K562 (cell line): Measurements from ENCODE around the gene WLS. TPM values are rescaled to one million over a fixed set of nuclear protein-coding genes. Genes with fewer than 3 reads are reported as not detected.

Source experiments
- ATAC-seq: fragments of 200-7000 bp; cut with Tn5 transposase; 3 replicates; pipeline ENCODE4 v1.9.1; 2020; ENCODE audit warnings: moderate library complexity
- BruUV-seq: library from RNA; stranded (reverse); fragments of 400-500 nt; replicated peaks from 2 replicates; lab custom pipeline; 2021; lab: Mats Ljungman, UMichigan
- CTCF ChIA-PET: fragments of 300-600 bp; formaldehyde crosslinking; extraction: SDS; loops from one replicate; lab custom pipeline; 2021; ENCODE audit warnings: low intra/inter-chr PET ratio; lab: Yijun Ruan, JAX
- POLR2A ChIA-PET: fragments of 300-600, 350-650 bp; sonication (Branson Sonifier 250); formaldehyde crosslinking; extraction: SDS; loops from one replicate; lab custom pipeline; 2021; ENCODE audit warnings: antibody characterized with exemption, inconsistent platforms; lab: Yijun Ruan, JAX
- DNase-seq, 4 experiments: peaks; one replicate each; pipeline versions ENCODE4 v3.0.0 to v3.0.0-alpha.2; 2011 to 2018; ENCODE audit warnings: low spot score in 3 of 4, mixed read lengths in 3 of 4; ENCODE audit errors: extremely low read depth in 1 of 4
- FAIRE-seq: peaks from 2 replicates; lab custom pipeline; 2011; peaks lifted over from hg19 to GRCh38; lab: Jason Lieb, UNC
- H2AFZ ChIP-seq: 2 replicates; pipeline ENCODE4 v1.6.0; 2011; ENCODE audit warnings: low read depth, low read length, control low read depth, inconsistent platforms
- H3K27ac ChIP-seq: fragments of 200-600 bp; 3 replicates; pipeline ENCODE4 v1.8.0; 2011; ENCODE audit warnings: low read depth, mild to moderate bottlenecking, control low read depth, inconsistent platforms, low read length, moderate library complexity, mixed read lengths; ENCODE audit errors: extremely low read depth
- H3K27me3 ChIP-seq, 2 experiments: fragments of 300-600 bp in 1 of 2; 2 replicates in 1 of 2; 3 replicates in 1 of 2; pipeline versions ENCODE4 v1.6.0 to v1.8.0; 2011; ENCODE audit warnings: inconsistent platforms in 2 of 2, low read length in 2 of 2, mild to moderate bottlenecking in 1 of 2, mixed read lengths in 1 of 2, moderate library complexity in 1 of 2; ENCODE audit not compliant: control insufficient read depth in 2 of 2, insufficient read depth in 2 of 2
- H3K36me3 ChIP-seq: fragments of 300-600 bp; 3 replicates; pipeline ENCODE4 v1.8.0; 2011; ENCODE audit warnings: mild to moderate bottlenecking, low read length, inconsistent platforms; ENCODE audit not compliant: control insufficient read depth, insufficient read depth
- H3K4me1 ChIP-seq, 2 experiments: fragments of 200-600 bp in 1 of 2; replicated peaks in 1 of 2; 2 replicates in 1 of 2; 3 replicates in 1 of 2; pipeline versions ENCODE4 v1.5.1 to v1.8.0; 2011; ENCODE audit warnings: inconsistent platforms in 2 of 2, low read length in 2 of 2, mild to moderate bottlenecking in 1 of 2, mixed read lengths in 1 of 2, moderate library complexity in 1 of 2; ENCODE audit not compliant: control insufficient read depth in 2 of 2, insufficient read depth in 2 of 2
- H3K4me2 ChIP-seq: 2 replicates; pipeline ENCODE4 v1.6.1; 2011; ENCODE audit warnings: low read length, control low read depth, inconsistent platforms, mixed read lengths; ENCODE audit not compliant: insufficient read depth
- H3K4me3 ChIP-seq: fragments of 200-600 bp; sonication (generic), shearing (Covaris generic); 2 replicates; pipeline ENCODE4 v1.5.1; 2016; ENCODE audit warnings: control low read depth, inconsistent platforms
- H3K79me2 ChIP-seq: fragments of 200-600 bp; 3 replicates; pipeline ENCODE4 v1.8.0; 2011; ENCODE audit warnings: low read length, inconsistent platforms; ENCODE audit not compliant: control insufficient read depth, insufficient read depth
- H3K9ac ChIP-seq, 2 experiments: 2 replicates each; pipeline versions ENCODE4 v1.6.0 to v1.6.1; 2011; ENCODE audit warnings: low read depth in 2 of 2, low read length in 2 of 2, control low read depth in 1 of 2, inconsistent platforms in 1 of 2, mild to moderate bottlenecking in 1 of 2, mixed read lengths in 1 of 2; ENCODE audit not compliant: insufficient read depth in 1 of 2
- H3K9me1 ChIP-seq: one replicate; pipeline ENCODE4 v1.6.0; 2011; ENCODE audit warnings: inconsistent platforms, mild to moderate bottlenecking, low read length, moderate library complexity; ENCODE audit not compliant: control insufficient read depth, insufficient read depth
- H3K9me3 ChIP-seq: replicated peaks from 2 replicates; pipeline ENCODE4 v1.5.1; 2011; ENCODE audit warnings: low read depth, low read length, inconsistent platforms; ENCODE audit not compliant: control insufficient read depth, insufficient read depth
- H4K20me1 ChIP-seq: replicated peaks from 2 replicates; pipeline ENCODE4 v1.6.1; 2011; ENCODE audit warnings: low read length, inconsistent platforms, mixed read lengths; ENCODE audit not compliant: control insufficient read depth, insufficient read depth
- CREM ChIP-seq: IDR thresholded peaks from 2 replicates; pipeline ENCODE4 v1.6.1; 2014; ENCODE audit warnings: antibody characterized with exemption, low read depth
- MYNN ChIP-seq, 2 experiments: sonication (generic); formaldehyde crosslinking in 1 of 2; IDR thresholded peaks; 2 replicates each; pipeline versions ENCODE4 v1.5.0 to v1.6.1; 2016 to 2020; ENCODE audit warnings: antibody characterized with exemption in 1 of 2, missing genetic modification reagents in 1 of 2
- RBM34 ChIP-seq: fragments of 200-400 bp; formaldehyde crosslinking; IDR thresholded peaks from 2 replicates; pipeline ENCODE4 v1.6.1; 2018; ENCODE audit warnings: low read length, borderline replicate concordance; ENCODE audit not compliant: insufficient read depth
- ZFP30 ChIP-seq: fragments of 250-450 bp; sonication (Bioruptor Pico); IDR thresholded peaks from 2 replicates; pipeline ENCODE4 v1.8.0; 2022; ENCODE audit warnings: moderate library complexity, mild to moderate bottlenecking, inconsistent platforms, borderline replicate concordance
- ZSCAN29 ChIP-seq: fragments of 450-650 bp; IDR thresholded peaks from 2 replicates; pipeline ENCODE4 v1.6.1; 2017
- WGBS: fragments of 100-300 bp; shearing (Covaris generic); methylation state at CpG from one replicate; pipeline ENCODE4 v1.1.6; 2016; ENCODE audit warnings: low coverage, mixed read lengths; ENCODE audit not compliant: insufficient coverage; ENCODE audit errors: missing lambda C conversion rate; 5-methylcytosine and 5-hydroxymethylcytosine counted together
- in situ Hi-C: fragments of 300-500 bp; cut with MboI; formaldehyde crosslinking; loops from 4 replicates; pipeline ENCODE4 v1.15.0; 2018; ENCODE audit warnings: inconsistent platforms, mixed read lengths
- intact Hi-C: fragments of 100-400 bp; cut with micrococcal nuclease; formaldehyde crosslinking; loops from 2 replicates; pipeline ENCODE4 v1.14.2; 2022
- polyA plus RNA-seq, 8 experiments: library from polyadenylated mRNA; depleted of rRNA in 4 of 8; stranded (reverse) in 5 of 8; unstranded in 3 of 8; fragments of >200 nt; fragmentation: Nextera tagmentation in 2 of 8; fragmentation: Illumina TruSeq in 1 of 8; extraction: Ambion mirVana in 2 of 8; extraction: Trizol in 1 of 8; gene quantifications; 2 replicates each; pipeline versions ENCODE4 v1.2.1 to v1.2.3, GENCODE V29; 2011 to 2014; ENCODE audit warnings: inconsistent platforms in 1 of 8, missing spikeins in 1 of 8
- total RNA-seq, 7 experiments: library from RNA; depleted of rRNA in 6 of 7; stranded (reverse); fragments of >200 nt in 6 of 7; fragmentation: Illumina TruSeq in 2 of 7; extraction: Trizol in 2 of 7; gene quantifications; 2 replicates each; pipeline versions ENCODE4 v1.2.1 to v1.2.3, GENCODE V29; 2011 to 2021; ENCODE audit warnings: low replicate concordance in 1 of 7
- TF ChIP-seq, protein P1 (sequence below), 2 experiments: fragments of 450-650 bp in 1 of 2; sonication (generic) in 1 of 2; formaldehyde crosslinking in 1 of 2; IDR thresholded peaks; 2 replicates each; pipeline versions ENCODE4 v1.7.1 to v1.9.0; 2016 to 2022; ENCODE audit warnings: inconsistent platforms in 1 of 2, mild to moderate bottlenecking in 1 of 2, missing genetic modification reagents in 1 of 2

WLS gene
- total and polyA plus RNA-seq, 9 of the 15 experiments (the other 6 are each of a cell fraction or from before 2014, with no cell fraction given), result 0.47 TPM; not detected in 8

DNA sequence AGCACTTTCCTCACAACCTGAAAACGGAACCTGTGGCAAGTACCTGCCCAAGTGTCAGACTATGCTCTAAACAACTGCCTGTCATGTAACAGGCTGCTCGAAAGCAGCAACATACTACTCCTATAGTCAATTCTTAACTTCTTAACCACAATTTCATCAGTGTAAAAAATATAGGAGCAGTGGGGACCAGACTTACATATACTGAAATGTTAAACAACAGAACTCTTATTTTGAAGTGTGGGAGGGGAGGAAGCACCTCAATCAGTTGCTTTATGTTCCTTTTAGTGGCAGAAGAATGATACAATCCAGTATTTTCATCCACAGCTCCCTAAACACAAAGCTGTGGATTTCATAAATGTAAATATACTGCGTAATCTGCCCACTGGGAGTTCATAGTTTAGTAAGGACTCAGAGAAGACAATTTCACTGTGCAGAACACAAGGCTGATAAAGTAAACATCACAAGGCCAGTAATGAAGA lies 44.2 kb downstream of the WLS start:
- CTCF ChIA-PET, result no interaction called here
- DNase-seq, result no peak
- intact Hi-C loops, result no loop called here
- no peaks in the 10 kb centered on the region for H3K27me3 ChIP-seq
- no peaks in the 10 kb centered on the region for H3K9me3 ChIP-seq
- FAIRE-seq, result no peak
- no peak for ATAC-seq
- no peaks in the 10 kb centered on the region for H3K4me1 ChIP-seq
- no peaks in the 10 kb centered on the region for H3K36me3 ChIP-seq
- no peaks in the 10 kb centered on the region for H3K9me1 ChIP-seq
- no peaks in the 10 kb centered on the region for H3K79me2 ChIP-seq
- TF ChIP-seq ZSCAN29 (no peak), MYNN (IDR thresholded peaks at IDR 0.05) (peak; percentile 77), MYNN (CRISPR knock-in tag; IDR thresholded peaks at IDR 0.05) (no peak)
- TF ChIP-seq, all 486 proteins: peak for 1
- Histone ChIP-seq H3K27ac (no peak overlapping the region), H3K9ac (no peak overlapping the region), H4K20me1 (no peaks in the 10 kb centered on the region), H3K4me2 (no peak overlapping the region), H3K4me3 (no peak overlapping the region), H2AFZ (no peak overlapping the region)
- 6% methylated on average over 3 of the region's 3 CpGs for WGBS
- in situ Hi-C loops, result no loop called here
- POLR2A ChIA-PET, result no interaction called here
- BruUV-seq, result no TSS peak

DNA sequence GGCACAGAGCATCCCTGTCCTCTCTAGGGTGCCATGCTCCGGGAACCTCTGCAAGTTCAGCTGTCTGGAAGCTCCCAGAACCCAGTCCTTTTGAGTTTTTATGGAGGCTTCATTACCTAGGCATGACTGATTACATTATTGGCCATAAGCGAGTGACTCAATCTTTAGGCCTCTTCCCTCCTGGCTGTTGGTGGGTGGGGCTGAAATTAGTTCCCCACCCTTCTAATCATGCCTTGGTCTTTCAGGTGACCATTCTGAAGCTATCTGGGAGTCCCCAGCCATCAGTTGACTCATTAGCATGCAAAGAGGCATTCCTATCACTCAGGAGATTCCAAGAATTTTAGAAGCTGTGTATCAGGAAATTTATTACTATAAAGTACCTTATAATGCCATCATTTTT lies 46.6 kb downstream of the WLS start:
- no peaks in the 10 kb centered on the region for H3K9me1 ChIP-seq
- no peak for ATAC-seq

More for the DNA sequence above, 46.6 kb downstream of the WLS start:
- CTCF ChIA-PET, result no interaction called here
- no peaks in the 10 kb centered on the region for H3K79me2 ChIP-seq
- no peak overlapping the region for H3K9ac ChIP-seq
- H3K36me3 ChIP-seq, result no peaks in the 10 kb centered on the region
- H3K9me3 ChIP-seq, result no peaks in the 10 kb centered on the region
- TF ChIP-seq RBM34, result no peak
- TF ChIP-seq CREM, result no peak
- no peak for TF ChIP-seq ZFP30 (CRISPR knock-in tag)
- TF ChIP-seq, protein P1, sequence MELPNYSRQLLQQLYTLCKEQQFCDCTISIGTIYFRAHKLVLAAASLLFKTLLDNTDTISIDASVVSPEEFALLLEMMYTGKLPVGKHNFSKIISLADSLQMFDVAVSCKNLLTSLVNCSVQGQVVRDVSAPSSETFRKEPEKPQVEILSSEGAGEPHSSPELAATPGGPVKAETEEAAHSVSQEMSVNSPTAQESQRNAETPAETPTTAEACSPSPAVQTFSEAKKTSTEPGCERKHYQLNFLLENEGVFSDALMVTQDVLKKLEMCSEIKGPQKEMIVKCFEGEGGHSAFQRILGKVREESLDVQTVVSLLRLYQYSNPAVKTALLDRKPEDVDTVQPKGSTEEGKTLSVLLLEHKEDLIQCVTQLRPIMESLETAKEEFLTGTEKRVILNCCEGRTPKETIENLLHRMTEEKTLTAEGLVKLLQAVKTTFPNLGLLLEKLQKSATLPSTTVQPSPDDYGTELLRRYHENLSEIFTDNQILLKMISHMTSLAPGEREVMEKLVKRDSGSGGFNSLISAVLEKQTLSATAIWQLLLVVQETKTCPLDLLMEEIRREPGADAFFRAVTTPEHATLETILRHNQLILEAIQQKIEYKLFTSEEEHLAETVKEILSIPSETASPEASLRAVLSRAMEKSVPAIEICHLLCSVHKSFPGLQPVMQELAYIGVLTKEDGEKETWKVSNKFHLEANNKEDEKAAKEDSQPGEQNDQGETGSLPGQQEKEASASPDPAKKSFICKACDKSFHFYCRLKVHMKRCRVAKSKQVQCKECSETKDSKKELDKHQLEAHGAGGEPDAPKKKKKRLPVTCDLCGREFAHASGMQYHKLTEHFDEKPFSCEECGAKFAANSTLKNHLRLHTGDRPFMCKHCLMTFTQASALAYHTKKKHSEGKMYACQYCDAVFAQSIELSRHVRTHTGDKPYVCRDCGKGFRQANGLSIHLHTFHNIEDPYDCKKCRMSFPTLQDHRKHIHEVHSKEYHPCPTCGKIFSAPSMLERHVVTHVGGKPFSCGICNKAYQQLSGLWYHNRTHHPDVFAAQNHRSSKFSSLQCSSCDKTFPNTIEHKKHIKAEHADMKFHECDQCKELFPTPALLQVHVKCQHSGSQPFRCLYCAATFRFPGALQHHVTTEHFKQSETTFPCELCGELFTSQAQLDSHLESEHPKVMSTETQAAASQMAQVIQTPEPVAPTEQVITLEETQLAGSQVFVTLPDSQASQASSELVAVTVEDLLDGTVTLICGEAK (IDR thresholded peaks at IDR 0.05), result no peak
- TF ChIP-seq, protein P1 (CRISPR knock-in tag; IDR thresholded peaks at IDR 0.05), result no peak
- H3K4me1 ChIP-seq, result no peaks in the 10 kb centered on the region
- FAIRE-seq (no peak), DNase-seq (no peak)
- H3K4me3 ChIP-seq, result no peak overlapping the region
- POLR2A ChIA-PET, result no interaction called here
- BruUV-seq, result no TSS peak
- intact Hi-C loops, result no loop called here
- WGBS, result 0% methylated on average over 2 of the region's 2 CpGs
- no peaks in the 10 kb centered on the region for H3K27me3 ChIP-seq
- H3K27ac ChIP-seq, result no peak overlapping the region
- no peak overlapping the region for H3K4me2 ChIP-seq
- in situ Hi-C loops, result no loop called here
- H2AFZ ChIP-seq, result no peak overlapping the region
- no peaks in the 10 kb centered on the region for H4K20me1 ChIP-seq
